OCI-LY3 (cell line): ENCODE results near the gene ELFN1.
"Not testable (repeated sequence)": the region's sequence is repeated elsewhere in the genome, so short reads cannot be mapped to it uniquely, and the experiment has no call there.

ENCODE experiments used
- H2AFZ ChIP-seq: fragments of 200-600, 300-600 bp; shearing (Covaris generic); 2 replicates; pipeline ENCODE4 v1.6.0; 2014; ENCODE audit warnings: antibody characterized with exemption, low read depth, low read length
- H3K27ac ChIP-seq: fragments of 200-600, 300-600 bp; sonication (generic); 2 replicates; pipeline ENCODE4 v1.5.1; 2014; ENCODE audit warnings: mild to moderate bottlenecking, low read length, moderate library complexity, mixed read lengths
- H3K27me3 ChIP-seq: fragments of 200-600, 300-600 bp; sonication (generic); 2 replicates; pipeline ENCODE4 v1.6.1; 2014; ENCODE audit warnings: low read depth, low read length, mixed read lengths
- H3K36me3 ChIP-seq: fragments of 200-600, 300-600 bp; sonication (generic); replicated peaks from 2 replicates; pipeline ENCODE3; 2014; ENCODE audit warnings: low read depth, low read length, mixed read lengths
- H3K4me1 ChIP-seq: fragments of 300-600, 200-600 bp; sonication (generic); 2 replicates; pipeline ENCODE4 v1.6.1; 2014; ENCODE audit warnings: low read length, mixed read lengths
- H3K4me2 ChIP-seq: fragments of 200-600, 300-600 bp; sonication (generic); 2 replicates; pipeline ENCODE4 v1.6.1; 2014; ENCODE audit warnings: low read length, mixed read lengths
- H3K4me3 ChIP-seq: fragments of 300-600, 200-600 bp; sonication (generic); 2 replicates; pipeline ENCODE4 v1.5.1; 2014; ENCODE audit warnings: antibody characterized with exemption, mild to moderate bottlenecking, low read length, moderate library complexity
- H3K79me2 ChIP-seq: fragments of 300-600, 200-600 bp; shearing (Covaris generic); 2 replicates; pipeline ENCODE4 v1.6.1; 2014; ENCODE audit warnings: mild to moderate bottlenecking, low read length, mixed read lengths
- H3K9ac ChIP-seq: fragments of 300-600, 200-600 bp; shearing (Covaris generic); 2 replicates; pipeline ENCODE4 v1.6.0; 2014; ENCODE audit warnings: mild to moderate bottlenecking, low read length, moderate library complexity
- H3K9me3 ChIP-seq: fragments of 200-600, 300-600 bp; shearing (Covaris generic); 2 replicates; pipeline ENCODE4 v1.6.1; 2014; ENCODE audit warnings: low read length, mixed read lengths; ENCODE audit not compliant: insufficient read depth
- H4K20me1 ChIP-seq: fragments of 200-600, 300-600 bp; sonication (generic); 2 replicates; pipeline ENCODE4 v1.6.1; 2016; ENCODE audit warnings: low read length, mixed read lengths; ENCODE audit not compliant: insufficient read depth
- EZH2phosphoT487 ChIP-seq: fragments of 200-600 bp; shearing (Covaris generic); IDR thresholded peaks from 2 replicates; pipeline ENCODE4 v1.6.1; 2018; ENCODE audit warnings: antibody characterized with exemption, mixed run types, low read depth
- TF ChIP-seq, protein P1 (sequence below): fragments of 200-600, 300-600 bp; sonication (generic); IDR thresholded peaks from 2 replicates; pipeline ENCODE4 v1.5.1; 2014; ENCODE audit warnings: antibody characterized with exemption, low read length, low read depth

Gene ELFN1

DNA sequence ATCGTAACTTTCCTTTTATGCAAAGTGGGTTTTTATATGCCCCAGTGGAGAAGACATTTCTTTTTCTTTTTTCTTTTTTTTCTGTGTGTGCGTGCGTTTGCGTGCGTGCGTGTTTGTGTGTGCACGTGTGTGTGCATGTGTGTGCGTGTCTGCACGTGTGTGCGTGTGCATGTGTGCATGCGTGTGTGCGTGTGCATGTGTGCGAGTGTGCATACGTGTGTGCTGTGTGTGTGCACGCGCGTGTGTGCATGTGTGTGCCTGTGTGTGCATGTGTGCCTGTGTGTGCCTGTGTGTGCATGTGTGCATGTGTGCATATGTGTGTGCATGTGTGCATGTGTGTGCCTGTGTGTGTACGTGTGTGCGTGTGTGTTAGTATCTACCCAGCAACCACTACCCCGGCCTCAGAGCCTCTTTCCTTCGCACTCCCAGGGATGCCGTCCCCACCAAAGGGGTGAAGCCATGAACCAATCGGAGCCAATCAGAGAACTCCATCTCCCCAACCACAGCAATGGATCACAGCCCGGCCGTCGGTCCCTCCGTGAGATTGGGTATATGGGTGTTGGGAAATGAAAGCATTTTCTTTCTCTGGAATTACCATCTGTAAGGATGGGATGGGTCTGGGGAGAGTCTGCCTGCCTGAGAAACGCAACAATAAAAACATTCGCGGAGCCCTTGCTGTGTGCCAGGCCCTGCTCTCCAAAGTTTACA lies 92.3 kb downstream of the ELFN1 start:
- H3K27me3 ChIP-seq: no peaks in the 10 kb centered on the region
- H3K4me3 ChIP-seq: no peak overlapping the region
- no peak overlapping the region for H3K27ac ChIP-seq
- no peak overlapping the region for H3K9ac ChIP-seq
- no peak overlapping the region for H3K4me2 ChIP-seq
- no peaks in the 10 kb centered on the region for H4K20me1 ChIP-seq
- TF ChIP-seq, protein P1, sequence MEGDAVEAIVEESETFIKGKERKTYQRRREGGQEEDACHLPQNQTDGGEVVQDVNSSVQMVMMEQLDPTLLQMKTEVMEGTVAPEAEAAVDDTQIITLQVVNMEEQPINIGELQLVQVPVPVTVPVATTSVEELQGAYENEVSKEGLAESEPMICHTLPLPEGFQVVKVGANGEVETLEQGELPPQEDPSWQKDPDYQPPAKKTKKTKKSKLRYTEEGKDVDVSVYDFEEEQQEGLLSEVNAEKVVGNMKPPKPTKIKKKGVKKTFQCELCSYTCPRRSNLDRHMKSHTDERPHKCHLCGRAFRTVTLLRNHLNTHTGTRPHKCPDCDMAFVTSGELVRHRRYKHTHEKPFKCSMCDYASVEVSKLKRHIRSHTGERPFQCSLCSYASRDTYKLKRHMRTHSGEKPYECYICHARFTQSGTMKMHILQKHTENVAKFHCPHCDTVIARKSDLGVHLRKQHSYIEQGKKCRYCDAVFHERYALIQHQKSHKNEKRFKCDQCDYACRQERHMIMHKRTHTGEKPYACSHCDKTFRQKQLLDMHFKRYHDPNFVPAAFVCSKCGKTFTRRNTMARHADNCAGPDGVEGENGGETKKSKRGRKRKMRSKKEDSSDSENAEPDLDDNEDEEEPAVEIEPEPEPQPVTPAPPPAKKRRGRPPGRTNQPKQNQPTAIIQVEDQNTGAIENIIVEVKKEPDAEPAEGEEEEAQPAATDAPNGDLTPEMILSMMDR: no peak
- no peak for TF ChIP-seq EZH2phosphoT487
- no peaks in the 10 kb centered on the region for H3K36me3 ChIP-seq
- no peaks in the 10 kb centered on the region for H3K79me2 ChIP-seq
- no peaks in the 10 kb centered on the region for H3K4me1 ChIP-seq
- no peaks in the 10 kb centered on the region for H3K9me3 ChIP-seq
- H2AFZ ChIP-seq: no peak overlapping the region

DNA sequence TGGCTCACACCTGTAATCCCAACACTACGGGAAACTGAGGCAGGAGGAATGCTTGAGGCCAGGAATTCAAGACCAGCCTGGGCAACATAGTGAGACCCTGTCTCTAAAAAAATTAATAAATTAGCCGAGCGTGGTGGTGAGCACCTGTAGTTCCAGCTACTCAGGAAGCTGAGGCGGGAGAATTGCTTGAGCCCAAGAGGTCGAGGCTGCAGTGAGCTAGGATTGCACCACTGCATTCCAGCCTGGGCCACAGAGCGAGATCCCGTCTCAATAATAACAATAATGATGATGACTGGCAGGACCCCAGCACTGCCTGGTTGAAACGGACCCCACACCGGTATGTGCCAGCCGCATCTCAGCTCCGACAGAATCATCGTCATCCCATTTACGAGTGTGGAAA lies 93.0 kb downstream of the ELFN1 start:
- Histone ChIP-seq H3K27me3 (no peaks in the 10 kb centered on the region), H3K4me2 (no peak overlapping the region), H3K79me2 (no peaks in the 10 kb centered on the region), H3K9ac (no peak overlapping the region), H2AFZ (no peak overlapping the region), H3K27ac (no peak overlapping the region), H3K9me3 (no peaks in the 10 kb centered on the region), H4K20me1 (no peaks in the 10 kb centered on the region), H3K4me3 (no peak overlapping the region), H3K36me3 (no peaks in the 10 kb centered on the region), H3K4me1 (no peaks in the 10 kb centered on the region)
- TF ChIP-seq, protein P1: no peak

DNA sequence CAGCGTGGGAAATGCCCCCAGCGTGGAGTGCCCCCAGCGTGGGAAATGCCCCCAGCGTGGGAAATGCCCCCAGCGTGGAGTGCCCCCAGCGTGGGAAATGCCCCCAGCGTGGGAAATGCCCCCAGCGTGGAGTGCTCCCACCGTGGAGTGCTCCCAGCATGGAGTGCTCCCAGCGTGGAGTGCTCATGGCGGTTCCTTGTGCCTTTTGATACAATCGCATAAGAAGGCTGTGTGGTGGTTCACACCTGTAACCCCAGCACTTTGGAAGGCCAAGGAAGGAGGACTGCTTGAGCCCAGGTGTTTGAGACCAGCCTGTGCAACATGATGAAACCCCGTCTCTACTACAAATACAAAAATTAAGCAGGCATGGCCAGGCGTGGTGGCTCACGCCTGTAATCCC lies 93.8 kb downstream of the ELFN1 start:
- H2AFZ ChIP-seq, H3K9ac ChIP-seq, H3K4me2 ChIP-seq, H3K4me1 ChIP-seq, H3K27me3 ChIP-seq, H3K4me3 ChIP-seq, H3K27ac ChIP-seq, H3K9me3 ChIP-seq, H3K36me3 ChIP-seq, H4K20me1 ChIP-seq, H3K79me2 ChIP-seq: not testable (repeated sequence)

DNA sequence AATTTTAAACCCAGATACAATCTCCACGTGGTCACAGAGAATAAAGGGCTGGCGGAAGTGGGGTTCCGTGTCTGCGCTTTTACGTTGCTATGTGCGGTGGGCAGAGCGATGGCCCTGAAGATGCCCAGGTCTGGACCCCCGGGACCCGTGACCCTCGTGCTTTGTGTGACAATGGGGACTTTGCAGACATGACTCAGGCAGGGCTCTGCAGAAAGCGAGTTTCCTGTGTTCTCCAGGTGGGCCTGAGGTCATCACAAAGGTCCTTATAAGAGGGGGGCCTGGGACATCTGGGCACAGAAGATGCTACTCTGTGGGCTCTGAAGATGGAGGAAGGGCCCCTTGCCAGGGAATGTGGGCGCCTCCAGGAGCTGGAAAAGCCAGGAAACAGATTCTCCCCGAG lies 95.3 kb downstream of the ELFN1 start:
- H3K4me1 ChIP-seq: no peaks in the 10 kb centered on the region
- H3K79me2 ChIP-seq: no peaks in the 10 kb centered on the region
- H3K4me3 ChIP-seq: no peak overlapping the region
- no peak overlapping the region for H3K9ac ChIP-seq
- no peaks in the 10 kb centered on the region for H3K9me3 ChIP-seq
- no peaks in the 10 kb centered on the region for H3K27me3 ChIP-seq
- no peak overlapping the region for H3K4me2 ChIP-seq
- TF ChIP-seq EZH2phosphoT487: no peak
- TF ChIP-seq, protein P1: no peak
- H3K27ac ChIP-seq: no peak overlapping the region
- H4K20me1 ChIP-seq: no peaks in the 10 kb centered on the region
- no peak overlapping the region for H2AFZ ChIP-seq
- H3K36me3 ChIP-seq: no peaks in the 10 kb centered on the region
